SU-DHL-6 (cell line): ENCODE data around the gene TPSB2.

ENCODE experiments used
- EZH2phosphoT487 ChIP-seq: fragments of 200-600 bp; sonication (generic), shearing (Covaris generic); conservative IDR thresholded peaks from 2 replicates; pipeline ENCODE4 v1.6.1; 2018; ENCODE audit warnings: mild to moderate bottlenecking, antibody characterized with exemption, low read length, moderate library complexity, mixed read lengths
- TF ChIP-seq, protein P1 (sequence below): fragments of 200-600 bp; sonication (generic); IDR thresholded peaks from one replicate; pipeline ENCODE4 v1.5.1; 2017; ENCODE audit warnings: antibody characterized with exemption, mild to moderate bottlenecking, low read length, moderate library complexity; ENCODE audit not compliant: insufficient read depth, poor library complexity, severe bottlenecking

DNA sequence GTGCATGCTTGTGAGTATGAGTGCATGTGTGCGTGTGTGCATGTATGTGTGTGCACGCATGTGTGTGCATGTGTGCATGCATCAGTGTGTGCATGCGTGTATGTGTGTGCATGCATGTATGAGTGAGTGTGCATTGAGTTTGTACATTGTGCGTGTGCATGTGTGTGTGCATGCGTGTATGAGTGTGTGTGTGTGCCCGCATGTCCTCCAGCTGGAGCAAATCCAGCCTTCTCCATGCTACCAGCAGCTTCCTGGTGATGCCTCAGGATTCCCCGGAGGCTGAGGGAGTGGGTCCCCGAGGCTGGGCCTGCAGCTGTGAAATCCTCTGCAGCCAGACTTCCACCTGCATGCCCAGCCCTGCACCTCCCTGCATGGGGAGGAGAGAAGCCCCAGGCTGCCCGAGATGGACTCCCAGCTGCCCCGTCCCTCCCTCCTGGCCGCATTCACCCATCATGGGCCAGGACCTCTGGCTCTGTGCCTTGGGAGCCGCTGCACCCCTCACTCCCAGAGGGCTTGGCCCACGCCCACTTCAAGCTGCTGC is 35.2 kb upstream of the TPSB2 start:
- TF ChIP-seq, protein P1, sequence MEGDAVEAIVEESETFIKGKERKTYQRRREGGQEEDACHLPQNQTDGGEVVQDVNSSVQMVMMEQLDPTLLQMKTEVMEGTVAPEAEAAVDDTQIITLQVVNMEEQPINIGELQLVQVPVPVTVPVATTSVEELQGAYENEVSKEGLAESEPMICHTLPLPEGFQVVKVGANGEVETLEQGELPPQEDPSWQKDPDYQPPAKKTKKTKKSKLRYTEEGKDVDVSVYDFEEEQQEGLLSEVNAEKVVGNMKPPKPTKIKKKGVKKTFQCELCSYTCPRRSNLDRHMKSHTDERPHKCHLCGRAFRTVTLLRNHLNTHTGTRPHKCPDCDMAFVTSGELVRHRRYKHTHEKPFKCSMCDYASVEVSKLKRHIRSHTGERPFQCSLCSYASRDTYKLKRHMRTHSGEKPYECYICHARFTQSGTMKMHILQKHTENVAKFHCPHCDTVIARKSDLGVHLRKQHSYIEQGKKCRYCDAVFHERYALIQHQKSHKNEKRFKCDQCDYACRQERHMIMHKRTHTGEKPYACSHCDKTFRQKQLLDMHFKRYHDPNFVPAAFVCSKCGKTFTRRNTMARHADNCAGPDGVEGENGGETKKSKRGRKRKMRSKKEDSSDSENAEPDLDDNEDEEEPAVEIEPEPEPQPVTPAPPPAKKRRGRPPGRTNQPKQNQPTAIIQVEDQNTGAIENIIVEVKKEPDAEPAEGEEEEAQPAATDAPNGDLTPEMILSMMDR = no peak
- no peak for TF ChIP-seq EZH2phosphoT487
